Loucy (cell line): Measurements from ENCODE around the gene GAS7.

ENCODE experiments used
- EZH2phosphoT487 ChIP-seq: fragments of 200-600 bp; IDR thresholded peaks from 2 replicates; pipeline ENCODE4 v1.6.1; 2018; ENCODE audit warnings: antibody characterized with exemption, mild to moderate bottlenecking, moderate library complexity, borderline replicate concordance
- TF ChIP-seq, protein P1 (sequence below): fragments of 200-600 bp; sonication (generic); conservative IDR thresholded peaks from 2 replicates; pipeline ENCODE4 v1.5.1; 2014; ENCODE audit warnings: mild to moderate bottlenecking, antibody characterized with exemption, low read length

GRCh38 chr17:9878356-9878755 is 320.1 kb downstream of the GAS7 start:
- TF ChIP-seq, protein P1, sequence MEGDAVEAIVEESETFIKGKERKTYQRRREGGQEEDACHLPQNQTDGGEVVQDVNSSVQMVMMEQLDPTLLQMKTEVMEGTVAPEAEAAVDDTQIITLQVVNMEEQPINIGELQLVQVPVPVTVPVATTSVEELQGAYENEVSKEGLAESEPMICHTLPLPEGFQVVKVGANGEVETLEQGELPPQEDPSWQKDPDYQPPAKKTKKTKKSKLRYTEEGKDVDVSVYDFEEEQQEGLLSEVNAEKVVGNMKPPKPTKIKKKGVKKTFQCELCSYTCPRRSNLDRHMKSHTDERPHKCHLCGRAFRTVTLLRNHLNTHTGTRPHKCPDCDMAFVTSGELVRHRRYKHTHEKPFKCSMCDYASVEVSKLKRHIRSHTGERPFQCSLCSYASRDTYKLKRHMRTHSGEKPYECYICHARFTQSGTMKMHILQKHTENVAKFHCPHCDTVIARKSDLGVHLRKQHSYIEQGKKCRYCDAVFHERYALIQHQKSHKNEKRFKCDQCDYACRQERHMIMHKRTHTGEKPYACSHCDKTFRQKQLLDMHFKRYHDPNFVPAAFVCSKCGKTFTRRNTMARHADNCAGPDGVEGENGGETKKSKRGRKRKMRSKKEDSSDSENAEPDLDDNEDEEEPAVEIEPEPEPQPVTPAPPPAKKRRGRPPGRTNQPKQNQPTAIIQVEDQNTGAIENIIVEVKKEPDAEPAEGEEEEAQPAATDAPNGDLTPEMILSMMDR = no peak
- no peak for TF ChIP-seq EZH2phosphoT487
